Measurements from ENCODE around the gene AK6. TPM values are rescaled to one million over a fixed set of nuclear protein-coding genes. Genes with fewer than 3 reads are reported as not detected.

The AK6 gene
- total RNA-seq, result 10 to 100 TPM; 22.3 to 64.2 (median 30.7) TPM

- no peak for TF ChIP-seq CTCF (IDR thresholded peaks at IDR 0.05; ENCODE audit: low read depth)
These were observed at the start of gene AK6, which contains the start of the genes RAD17 and TAF9 for GRCh38 chr5:69369340-69370121. AK6 (minus strand) TSS chr5:69369520; CDS start chr5:69369490, 30 bp downstream. RAD17 (plus strand) TSS chr5:69369818; CDS start chr5:69372209, 2,391 bp downstream. TAF9 (minus strand) TSS chr5:69369520; CDS start chr5:69365737, 3,783 bp downstream.

GRCh38 chr5:69418554-69418953 lies 49.2 kb upstream of the AK6 start:
- TF ChIP-seq CTCF (IDR thresholded peaks at IDR 0.05; ENCODE audit: low read depth), result no peak

- TF ChIP-seq CTCF (IDR thresholded peaks at IDR 0.05; ENCODE audit: low read depth), result no peak
These were observed 47.4 kb upstream of the AK6 start for GRCh38 chr5:69416699-69417098.

- no peak for TF ChIP-seq CTCF (IDR thresholded peaks at IDR 0.05; ENCODE audit: low read depth)
These were observed 46.9 kb upstream of the AK6 start for GRCh38 chr5:69416180-69416579.

GRCh38 chr5:69415584-69415958 lies 46.3 kb upstream of the AK6 start:
- no peak for TF ChIP-seq CTCF (IDR thresholded peaks at IDR 0.05; ENCODE audit: low read depth)

- TF ChIP-seq CTCF (IDR thresholded peaks at IDR 0.05; ENCODE audit: low read depth), result no peak
These were observed 45.7 kb upstream of the AK6 start, which contains the start of gene MARVELD2 for GRCh38 chr5:69414885-69415583. MARVELD2 (plus strand) TSS chr5:69415116; CDS start chr5:69419386, 4,270 bp downstream.

GRCh38 chr5:69404659-69405330 lies 35.5 kb upstream of the AK6 start:
- no peak for TF ChIP-seq CTCF (IDR thresholded peaks at IDR 0.05; ENCODE audit: low read depth)

Data from subcutaneous adipose tissue (tissue), 4 donors.